Gastrocnemius medialis (tissue), 4 donors: Measurements from ENCODE around the gene DMWD.

Experiments used
- CTCF ChIP-seq, 5 experiments: fragments of 450-650 bp in 3 of 5; fragments of 200-600 bp in 2 of 5; sonication (generic) in 2 of 5; IDR thresholded peaks in 4 of 5; conservative IDR thresholded peaks in 1 of 5; 1 replicate in 4 of 5; 2 replicates in 1 of 5; pipeline ENCODE4 v1.5.1; 2016 to 2019; ENCODE audit warnings: antibody characterized with exemption in 5 of 5, mild to moderate bottlenecking in 3 of 5, moderate library complexity in 3 of 5
- POLR2A ChIP-seq, 2 donors: fragments of 450-650 bp; IDR thresholded peaks; one replicate each; pipeline ENCODE4 v1.6.1; 2017; ENCODE audit warnings: antibody characterized with exemption in 2 of 2, mild to moderate bottlenecking in 2 of 2, moderate library complexity in 2 of 2

- TF ChIP-seq CTCF (IDR thresholded peaks at IDR 0.05 in 4 of 5, conservative IDR thresholded peaks at IDR 0.05 in 1 of 5) (no peak), POLR2A (IDR thresholded peaks at IDR 0.05) (no peak)
Observed at GRCh38 chr19:45742969-45743368, 49.7 kb downstream of the DMWD start.
